HepG2 (cell line): ENCODE data around the gene CRAT. TPM values are rescaled to one million over a fixed set of nuclear protein-coding genes. Genes with fewer than 3 reads are reported as not detected.

Source experiments
- HNRNPL ChIP-seq: fragments of 200-400 bp; formaldehyde crosslinking; IDR thresholded peaks from 2 replicates; pipeline ENCODE4 v1.6.1; 2017; ENCODE audit warnings: mild to moderate bottlenecking, low read depth, low read length
- HOMEZ ChIP-seq: IDR thresholded peaks from 2 replicates; pipeline ENCODE4 v1.6.1; 2016; ENCODE audit warnings: low read depth
- MLX ChIP-seq: IDR thresholded peaks from 2 replicates; pipeline ENCODE4 v1.6.1; 2016
- MTF2 ChIP-seq: sonication (generic); formaldehyde crosslinking; IDR thresholded peaks from 2 replicates; pipeline ENCODE4 v1.5.0; 2020; ENCODE audit warnings: missing genetic modification reagents, borderline replicate concordance
- PLRG1 ChIP-seq: fragments of 450-650 bp; conservative IDR thresholded peaks from 2 replicates; pipeline ENCODE4 v1.6.1; 2016
- PPARG ChIP-seq: conservative IDR thresholded peaks from 2 replicates; pipeline ENCODE4 v1.6.1; 2016; ENCODE audit warnings: missing biosample characterization, missing genetic modification reagents
- RCOR2 ChIP-seq: IDR thresholded peaks from 2 replicates; pipeline ENCODE4 v1.6.1; 2016; ENCODE audit warnings: missing biosample characterization, missing genetic modification reagents
- RNF219 ChIP-seq: sonication (generic); formaldehyde crosslinking; IDR thresholded peaks from 2 replicates; pipeline ENCODE4 v1.5.0; 2020; ENCODE audit warnings: mild to moderate bottlenecking, missing genetic modification reagents
- SETDB1 ChIP-seq: sonication (generic); formaldehyde crosslinking; IDR thresholded peaks from 2 replicates; pipeline ENCODE4 v1.5.1; 2020; ENCODE audit warnings: missing genetic modification reagents, mild to moderate bottlenecking, borderline replicate concordance
- SIN3B ChIP-seq: fragments of 150-350 bp; IDR thresholded peaks from 2 replicates; pipeline ENCODE4 v1.6.1; 2014; ENCODE audit warnings: low read length
- TAF1 ChIP-seq: sonication (generic); formaldehyde crosslinking; IDR thresholded peaks from 2 replicates; pipeline ENCODE4 v1.4.0; 2020; ENCODE audit warnings: missing genetic modification reagents
- ZNF101 ChIP-seq: sonication (generic); formaldehyde crosslinking; IDR thresholded peaks from 2 replicates; pipeline ENCODE4 v1.4.0; 2020; ENCODE audit warnings: mild to moderate bottlenecking, low read depth, missing genetic modification reagents, borderline replicate concordance
- ZNF589 ChIP-seq: sonication (generic); formaldehyde crosslinking; conservative IDR thresholded peaks from 2 replicates; pipeline ENCODE4 v1.8.0; 2022; ENCODE audit warnings: mild to moderate bottlenecking, moderate library complexity, missing genetic modification reagents
- ZSCAN5A ChIP-seq: sonication (generic); formaldehyde crosslinking; IDR thresholded peaks from 2 replicates; pipeline ENCODE4 v1.8.0; 2022; ENCODE audit warnings: mild to moderate bottlenecking, missing genetic modification reagents, borderline replicate concordance
- polyA plus RNA-seq, 8 experiments: library from polyadenylated mRNA; depleted of rRNA in 3 of 8; stranded (reverse) in 7 of 8; unstranded in 1 of 8; fragments of >200 nt; fragmentation: Illumina TruSeq in 4 of 8; extraction: Trizol in 4 of 8; gene quantifications; 2 replicates each; pipeline versions ENCODE4 v1.2.1 to v1.2.3, GENCODE V29; 2011 to 2016; ENCODE audit warnings: low read depth in 4 of 8, missing spikeins in 1 of 8, mixed read lengths in 1 of 8; ENCODE audit not compliant: insufficient read depth in 1 of 8
- total RNA-seq, 5 experiments: library from RNA; depleted of rRNA; stranded (reverse); fragments of >200 nt; fragmentation: Illumina TruSeq; extraction: Trizol; gene quantifications; 2 replicates each; pipeline ENCODE4 v1.2.3, GENCODE V29; 2016; ENCODE audit warnings: low read depth in 1 of 5
- TF ChIP-seq, protein P1 (sequence below): sonication (generic); formaldehyde crosslinking; conservative IDR thresholded peaks from 2 replicates; pipeline ENCODE4 v1.8.0; 2022; ENCODE audit warnings: missing genetic modification reagents

CRAT gene
- total and polyA plus RNA-seq, 2 of the 13 experiments (the other 11 are each of a cell fraction or from before 2014, with no cell fraction given), result 26.1 to 26.6 TPM

DNA sequence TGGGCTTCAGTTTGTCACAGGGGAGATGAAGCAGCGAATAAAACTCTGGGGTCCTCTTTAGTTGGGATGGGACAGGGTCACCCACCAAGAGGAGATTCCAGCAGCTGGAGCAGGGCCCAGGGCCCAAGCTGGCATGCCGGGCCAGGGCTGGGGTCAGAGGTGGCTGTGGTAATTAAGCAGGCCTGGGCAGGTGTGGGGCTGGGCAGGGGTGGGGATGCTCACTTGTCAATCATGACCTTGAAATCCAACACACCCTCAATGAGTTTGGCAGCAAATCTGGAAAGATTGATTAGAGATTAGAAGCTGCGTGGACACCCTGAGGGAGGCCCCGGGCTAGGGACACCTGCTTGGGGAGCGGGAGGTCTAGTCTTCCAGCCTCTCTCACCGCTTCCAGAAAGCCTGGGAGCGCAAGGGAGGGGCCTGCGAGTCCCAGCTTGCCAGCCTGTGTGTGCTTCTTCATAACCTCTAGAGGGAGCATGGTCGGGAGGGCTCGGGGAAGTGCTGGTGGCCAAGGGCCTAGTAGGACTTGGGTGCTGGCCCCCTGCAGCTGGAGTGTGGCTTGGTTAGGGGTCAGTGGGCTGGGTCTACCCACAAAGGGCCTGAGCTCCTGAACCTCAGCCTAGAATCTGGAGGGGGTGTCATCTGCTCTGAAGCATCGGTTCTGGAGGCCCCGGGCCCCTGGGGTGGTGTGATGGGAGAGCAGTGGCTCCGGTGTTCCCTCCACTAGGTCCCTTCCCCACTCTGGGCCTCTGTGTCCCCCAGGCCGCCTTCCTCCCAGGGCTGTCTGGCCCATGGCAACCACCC lies 7.6 kb downstream of the CRAT start (continued):
- TF ChIP-seq HOMEZ (CRISPR knock-in tag) (no peak), ZSCAN5A (CRISPR knock-in tag) (no peak), PPARG (CRISPR knock-in tag) (no peak), SIN3B (no peak), ZNF589 (CRISPR knock-in tag) (no peak), RCOR2 (no peak), SETDB1 (CRISPR knock-in tag) (no peak), MLX (no peak), MTF2 (no peak), RNF219 (CRISPR knock-in tag) (no peak), HNRNPL (0 out of 2 replicates have a peak, but pooled peaks have one; percentile 26), TAF1 (no peak), PLRG1 (no peak), ZNF101 (no peak)
- TF ChIP-seq, protein P1, sequence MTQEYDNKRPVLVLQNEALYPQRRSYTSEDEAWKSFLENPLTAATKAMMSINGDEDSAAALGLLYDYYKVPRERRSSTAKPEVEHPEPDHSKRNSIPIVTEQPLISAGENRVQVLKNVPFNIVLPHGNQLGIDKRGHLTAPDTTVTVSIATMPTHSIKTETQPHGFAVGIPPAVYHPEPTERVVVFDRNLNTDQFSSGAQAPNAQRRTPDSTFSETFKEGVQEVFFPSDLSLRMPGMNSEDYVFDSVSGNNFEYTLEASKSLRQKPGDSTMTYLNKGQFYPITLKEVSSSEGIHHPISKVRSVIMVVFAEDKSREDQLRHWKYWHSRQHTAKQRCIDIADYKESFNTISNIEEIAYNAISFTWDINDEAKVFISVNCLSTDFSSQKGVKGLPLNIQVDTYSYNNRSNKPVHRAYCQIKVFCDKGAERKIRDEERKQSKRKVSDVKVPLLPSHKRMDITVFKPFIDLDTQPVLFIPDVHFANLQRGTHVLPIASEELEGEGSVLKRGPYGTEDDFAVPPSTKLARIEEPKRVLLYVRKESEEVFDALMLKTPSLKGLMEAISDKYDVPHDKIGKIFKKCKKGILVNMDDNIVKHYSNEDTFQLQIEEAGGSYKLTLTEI (CRISPR knock-in tag), result no peak
